Measurements from ENCODE around the gene SESN2.

Gene SESN2

GRCh38 chr1:28249866-28250295, 9.4 kb upstream of the SESN2 start:
- no peak for DNase-seq (ENCODE audit: low spot score)

DNA sequence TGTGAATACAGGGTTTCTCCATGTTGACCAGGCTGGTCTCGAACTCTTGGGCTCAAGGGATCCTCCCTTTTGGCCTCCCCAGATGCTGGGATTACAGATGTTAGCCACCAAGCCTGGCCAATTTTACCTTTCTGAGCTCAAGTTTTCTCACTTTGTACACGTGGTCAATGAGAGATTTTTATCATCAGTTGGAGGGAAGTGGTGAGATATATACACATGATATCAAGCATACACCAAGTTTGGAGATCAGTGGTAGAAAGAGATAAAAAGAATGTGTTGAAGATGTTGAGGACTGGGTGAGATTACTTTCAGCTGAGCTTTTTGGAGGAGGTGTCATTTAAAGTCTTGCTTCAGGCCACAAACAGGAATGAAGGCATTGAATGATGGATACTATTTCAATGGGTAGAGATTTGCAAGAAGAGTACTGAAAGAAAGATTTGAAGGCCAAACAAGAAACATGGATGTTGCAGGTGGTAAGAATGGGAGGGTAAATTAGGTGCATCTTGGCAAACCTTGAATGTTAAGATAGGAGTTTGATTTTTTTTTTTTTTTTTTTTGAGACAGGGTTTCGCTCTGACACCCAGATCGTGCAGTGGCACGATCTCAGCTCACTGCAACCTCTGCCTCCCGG, 3.0 kb upstream of the SESN2 start:
- peak; percentile 44 for DNase-seq (ENCODE audit: low spot score)

DNA sequence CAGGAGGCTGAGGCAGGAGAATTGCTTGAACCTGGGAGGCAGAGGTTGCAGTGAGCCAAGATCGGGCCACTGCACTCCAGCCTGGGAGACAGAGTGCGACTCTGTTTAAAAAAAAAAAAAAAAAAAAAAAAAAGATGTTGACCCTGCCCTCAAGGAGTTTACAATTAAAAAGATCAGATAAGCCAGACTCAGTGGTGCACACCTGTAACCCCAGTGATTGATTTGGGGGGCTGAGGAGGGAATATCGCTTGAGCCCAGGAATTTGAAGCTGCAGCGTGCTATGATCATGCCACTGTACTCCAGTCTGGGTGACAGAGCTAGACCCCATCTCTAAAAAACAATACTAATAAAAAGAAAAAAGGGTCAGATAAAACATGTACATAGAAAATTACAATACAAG, 1.6 kb upstream of the SESN2 start:
- no peak for DNase-seq (ENCODE audit: low spot score)

DNA sequence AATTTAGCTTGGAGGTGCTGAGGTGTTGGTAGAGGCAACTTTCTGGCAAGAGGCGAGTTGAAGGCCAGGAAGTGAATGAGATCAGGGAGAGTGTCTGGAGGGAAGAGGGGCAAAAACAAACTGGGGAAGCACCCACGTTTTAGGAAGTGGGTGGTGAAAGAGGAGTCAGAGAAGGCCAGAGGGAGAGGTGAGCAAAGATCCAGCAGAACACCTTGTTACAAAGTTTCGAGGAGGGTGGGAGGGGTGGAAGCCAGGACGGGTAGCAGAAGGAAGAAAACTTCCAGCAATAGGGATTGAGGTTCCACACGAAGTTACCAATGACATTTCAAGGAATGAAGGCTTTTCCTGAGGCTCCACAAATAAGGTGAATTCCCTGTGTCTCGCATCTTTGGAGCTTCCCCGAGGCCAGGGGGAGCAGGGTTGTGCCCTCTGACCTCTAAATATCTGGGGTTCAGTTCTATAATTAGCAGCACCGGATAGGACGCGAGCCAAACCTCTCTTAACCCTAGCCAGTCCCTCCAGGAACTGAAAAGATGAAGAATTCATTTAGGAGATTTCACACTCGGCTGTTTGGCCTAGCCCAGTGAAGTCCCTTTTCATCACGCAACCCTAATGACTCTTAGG, 578 bp upstream of the SESN2 start:
- DNase-seq (ENCODE audit: low spot score) = no peak

DNA sequence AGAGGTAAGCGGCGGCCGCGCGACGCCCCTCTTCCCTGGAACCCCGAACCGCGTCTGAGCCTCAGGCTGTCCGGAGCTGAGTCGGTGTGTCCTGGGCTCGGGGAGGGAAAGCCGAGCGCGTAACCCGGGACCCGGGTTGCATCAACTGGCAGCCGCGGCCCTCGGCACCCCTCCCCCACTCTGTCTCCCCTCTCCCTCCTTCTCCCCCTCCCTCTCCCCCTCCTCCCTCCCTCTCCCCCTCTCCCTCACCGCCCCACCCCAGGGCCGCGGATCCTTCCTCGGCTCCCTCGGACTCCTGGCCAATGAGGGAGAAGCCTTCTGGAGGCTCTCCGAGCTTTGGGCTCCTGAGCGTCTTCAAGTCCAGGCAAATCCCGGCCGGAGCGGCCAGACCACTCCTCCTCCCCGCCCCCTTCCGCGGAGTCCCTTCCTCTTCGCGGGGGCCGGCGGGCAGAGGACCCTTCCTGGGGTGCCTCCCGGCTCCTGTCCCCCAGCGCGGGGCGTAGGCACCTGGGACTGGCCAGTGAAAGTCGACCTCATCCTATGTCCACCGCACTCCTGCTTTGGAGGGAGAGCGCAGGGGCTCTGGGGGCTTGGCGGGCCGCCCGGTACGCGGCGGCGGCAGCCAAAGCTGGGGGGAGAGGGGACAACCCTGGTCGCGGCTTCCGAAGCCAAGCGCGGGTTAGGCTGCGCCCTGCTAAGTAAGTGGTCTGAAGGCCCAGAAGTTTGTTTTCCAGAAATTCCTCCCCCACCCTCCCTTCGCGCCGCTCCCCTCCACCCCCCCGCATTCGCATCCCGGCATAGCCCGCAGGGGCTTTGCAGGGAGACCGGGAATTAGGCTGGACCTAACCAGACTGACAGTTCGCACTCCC, 850 bp downstream of the SESN2 start:
- DNase-seq (ENCODE audit: low spot score) = no peak

- no peak for DNase-seq (ENCODE audit: low spot score)
Observed at GRCh38 chr1:28260803-28261174, 1.5 kb downstream of the SESN2 start.

DNA sequence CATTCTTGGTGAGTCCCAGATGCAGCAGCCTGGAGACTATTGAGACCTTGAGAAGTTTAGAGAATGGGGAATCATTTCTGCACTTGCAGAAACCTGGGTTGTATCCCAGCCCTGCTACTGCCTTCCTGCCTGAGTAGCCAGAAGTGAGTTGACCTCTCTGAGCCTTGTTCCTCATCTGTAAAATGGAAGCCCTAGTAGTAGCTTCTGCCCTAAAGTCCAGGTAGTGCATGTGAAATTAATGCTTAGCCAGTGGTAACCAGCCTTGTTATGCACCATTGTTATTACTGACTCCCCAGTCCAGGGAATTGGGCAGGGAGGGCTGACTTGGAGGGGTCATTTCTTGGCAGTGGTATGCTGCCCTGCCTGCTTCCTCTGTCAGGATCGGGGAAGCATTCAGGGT, 5.6 kb downstream of the SESN2 start:
- DNase-seq (ENCODE audit: low spot score) = no peak

- no peak for DNase-seq (ENCODE audit: low spot score)
Observed at GRCh38 chr1:28265577-28265976, 6.3 kb downstream of the SESN2 start.

DNA sequence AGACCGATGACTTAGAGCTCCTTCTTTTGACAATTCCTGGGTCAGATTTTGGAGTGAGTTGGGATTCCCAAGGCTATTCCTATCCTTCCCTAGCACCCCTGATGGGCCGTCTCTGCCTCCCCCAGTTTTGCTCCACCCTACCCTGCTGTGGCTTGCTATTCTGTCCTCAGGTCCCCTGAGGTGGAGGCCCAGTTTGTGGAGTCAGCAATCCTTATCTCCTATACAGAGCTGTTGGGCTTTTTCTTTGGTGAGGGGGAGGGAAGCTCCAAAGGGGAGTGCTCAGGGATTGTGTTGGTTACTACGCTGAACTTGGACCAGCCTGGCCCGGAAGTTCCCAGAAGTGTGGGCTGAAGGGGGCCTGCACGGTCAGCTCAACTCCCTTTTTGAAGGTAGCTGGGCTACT, 7.6 kb downstream of the SESN2 start:
- DNase-seq (ENCODE audit: low spot score) = no peak

- no peak for DNase-seq (ENCODE audit: low spot score)
Observed at GRCh38 chr1:28267633-28268032, 8.3 kb downstream of the SESN2 start.

- no peak for DNase-seq (ENCODE audit: low spot score)
Observed at GRCh38 chr1:28269529-28269928, 10.2 kb downstream of the SESN2 start.

DNA sequence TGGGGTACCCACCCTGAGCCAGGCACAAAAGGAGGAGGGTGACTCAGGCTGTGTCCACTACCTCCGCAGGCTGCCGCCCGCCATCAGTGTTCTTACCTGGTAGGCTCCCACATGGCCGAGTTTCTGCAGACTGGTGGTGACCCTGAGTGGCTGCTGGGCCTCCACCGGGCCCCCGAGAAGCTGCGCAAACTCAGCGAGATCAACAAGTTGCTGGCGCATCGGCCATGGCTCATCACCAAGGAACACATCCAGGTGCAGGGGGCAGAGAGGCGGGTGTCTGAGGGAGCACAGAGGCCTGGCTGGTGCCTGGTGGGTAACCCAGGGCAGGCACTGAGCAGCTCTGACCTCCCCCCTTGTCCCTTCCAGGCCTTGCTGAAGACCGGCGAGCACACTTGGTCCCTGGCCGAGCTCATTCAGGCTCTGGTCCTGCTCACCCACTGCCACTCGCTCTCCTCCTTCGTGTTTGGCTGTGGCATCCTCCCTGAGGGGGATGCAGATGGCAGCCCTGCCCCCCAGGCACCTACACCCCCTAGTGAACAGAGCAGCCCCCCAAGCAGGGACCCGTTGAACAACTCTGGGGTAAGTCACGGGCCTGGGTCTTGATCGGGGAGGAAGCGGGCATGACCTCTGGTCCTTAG, 13.0 kb downstream of the SESN2 start:
- DNase-seq (ENCODE audit: low spot score) = no peak

DNA sequence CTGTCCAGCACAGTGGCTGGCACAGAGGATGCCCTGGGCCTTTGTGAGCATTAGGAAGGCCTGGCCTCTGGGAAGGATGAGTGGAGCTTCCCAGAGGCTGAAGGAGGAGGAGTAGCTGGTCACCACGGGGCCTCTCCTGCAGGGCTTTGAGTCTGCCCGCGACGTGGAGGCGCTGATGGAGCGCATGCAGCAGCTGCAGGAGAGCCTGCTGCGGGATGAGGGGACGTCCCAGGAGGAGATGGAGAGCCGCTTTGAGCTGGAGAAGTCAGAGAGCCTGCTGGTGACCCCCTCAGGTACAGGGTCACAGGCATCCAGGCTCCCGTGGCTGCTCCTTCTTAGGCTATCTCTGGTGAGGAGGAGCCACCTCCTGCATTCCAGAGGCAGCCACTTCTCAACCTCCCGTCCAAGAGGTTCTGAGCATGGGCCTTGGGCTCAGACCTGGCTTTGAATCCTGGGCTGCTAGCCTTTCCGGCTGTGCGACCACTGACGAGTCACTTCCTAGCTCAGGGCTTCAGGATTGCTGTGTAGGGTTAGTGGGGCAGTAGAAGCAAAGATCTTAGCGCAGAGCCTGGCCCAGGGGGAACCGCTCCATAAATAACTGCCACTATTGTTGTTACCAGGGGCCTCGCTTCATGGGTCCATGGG, 14.0 kb downstream of the SESN2 start:
- no peak for DNase-seq (ENCODE audit: low spot score)

- DNase-seq (ENCODE audit: low spot score) = no peak
Observed at GRCh38 chr1:28278763-28279162, 19.4 kb downstream of the SESN2 start.

GRCh38 chr1:28279721-28280120, 20.4 kb downstream of the SESN2 start:
- DNase-seq (ENCODE audit: low spot score) = no peak

DNA sequence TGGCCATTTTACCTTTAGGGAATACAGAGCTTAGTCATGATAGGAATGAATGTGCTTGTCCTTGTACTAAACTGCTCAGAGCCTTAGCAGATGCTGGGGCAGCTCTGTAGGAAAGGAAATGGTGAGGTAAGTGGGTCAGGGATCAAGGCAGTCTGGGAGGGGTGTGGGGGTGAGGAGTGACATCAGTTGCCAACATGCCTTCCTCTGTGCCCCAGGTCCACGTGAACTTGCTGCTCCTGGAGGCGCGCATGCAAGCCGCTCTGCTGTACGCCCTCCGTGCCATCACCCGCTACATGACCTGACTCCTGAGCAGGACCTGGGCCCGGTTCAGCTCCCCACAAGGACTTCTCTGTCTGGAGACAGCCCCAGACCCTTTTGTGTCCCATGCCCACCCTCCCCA, 21.2 kb downstream of the SESN2 start:
- no peak for DNase-seq (ENCODE audit: low spot score)

- DNase-seq (ENCODE audit: low spot score) = no peak
Observed at GRCh38 chr1:28280977-28281381, 21.7 kb downstream of the SESN2 start.

DNA sequence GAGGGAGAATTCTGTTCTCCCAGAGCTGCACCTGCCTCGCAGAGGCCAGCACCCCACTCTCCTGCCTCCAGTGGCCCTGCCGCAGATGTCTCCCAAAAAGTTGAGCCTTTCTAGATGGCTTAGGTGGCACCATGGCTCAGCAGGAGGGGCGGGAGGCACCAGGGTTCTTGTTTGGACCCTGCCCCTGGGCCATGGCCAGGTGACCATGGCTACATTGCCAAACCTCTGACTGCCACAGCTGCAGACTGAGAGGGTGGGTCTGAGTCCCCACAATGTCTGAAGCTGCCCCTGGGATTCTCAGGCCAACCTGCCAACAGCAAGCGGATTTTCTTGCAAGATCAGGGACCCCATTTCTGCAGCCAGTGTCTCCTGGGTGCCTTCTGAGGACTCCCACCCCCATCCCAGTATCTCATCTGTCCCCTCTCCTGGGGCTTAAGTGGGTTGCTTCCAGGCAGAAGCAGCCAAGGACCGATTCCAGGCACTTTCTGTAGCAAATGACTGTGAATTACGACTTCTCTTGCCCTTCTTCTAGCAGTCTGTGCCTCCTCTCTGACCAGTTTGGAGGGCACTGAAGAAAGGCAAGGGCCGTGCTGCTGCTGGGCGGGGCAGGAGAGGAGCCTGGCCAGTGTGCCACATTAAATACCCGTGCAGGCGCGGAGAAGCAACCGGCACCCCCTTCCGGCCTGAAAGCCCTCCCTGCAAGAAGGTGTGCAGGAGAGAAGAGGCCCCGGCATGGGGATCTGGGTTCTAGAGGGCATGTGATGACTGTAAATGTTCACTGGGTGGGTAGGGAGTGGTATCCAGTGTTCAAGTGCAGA, 22.5 kb downstream of the SESN2 start:
- DNase-seq (ENCODE audit: low spot score) = no peak

DNA sequence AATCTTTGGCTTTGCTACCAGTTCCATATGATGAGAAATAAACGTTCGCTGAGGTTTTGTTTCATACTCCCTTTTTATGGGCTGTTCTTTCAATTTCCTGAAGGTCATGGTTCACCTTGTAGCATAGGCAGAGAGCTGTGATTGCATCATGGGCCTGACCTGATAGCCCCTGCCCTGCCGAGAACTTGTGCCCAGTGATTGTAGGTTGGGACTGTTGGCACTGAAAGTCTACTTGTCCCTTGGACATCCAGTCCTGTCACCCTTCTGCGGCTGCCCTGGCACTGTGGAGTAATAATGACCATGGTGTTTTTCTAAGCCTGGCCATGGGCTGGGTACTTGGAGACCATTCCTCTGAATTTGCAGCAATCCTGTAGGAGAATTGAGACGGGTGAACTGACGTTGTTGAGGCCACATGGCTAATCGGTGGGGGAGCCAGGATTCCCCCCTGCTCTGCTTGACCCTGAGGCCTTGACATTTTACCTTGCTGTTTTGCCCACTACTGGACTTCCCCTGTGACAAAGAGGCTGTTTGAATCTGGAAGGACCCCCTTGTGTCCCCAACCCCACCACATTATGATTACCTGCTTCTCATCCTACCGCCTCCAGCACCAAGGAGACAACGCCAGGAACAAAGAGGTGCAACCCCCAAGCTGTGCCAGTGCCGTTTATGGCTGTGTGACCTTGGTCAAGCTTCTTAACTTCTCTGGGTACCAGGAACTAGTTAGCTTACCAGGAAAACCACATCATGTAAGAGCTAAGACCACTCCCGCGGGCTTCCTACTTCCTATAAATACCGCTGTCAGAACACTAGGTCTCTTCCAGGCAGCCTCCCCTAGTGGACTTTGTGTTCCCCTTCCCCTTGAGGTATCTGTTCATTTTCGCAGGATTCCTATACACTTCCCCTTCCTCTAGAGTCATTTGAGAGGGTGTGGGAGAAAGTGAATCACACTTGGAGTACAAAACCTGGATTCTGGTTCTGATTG, 23.4 kb downstream of the SESN2 start:
- DNase-seq (ENCODE audit: low spot score) = no peak

GRCh38 chr1:28286111-28286510, 26.8 kb downstream of the SESN2 start:
- DNase-seq (ENCODE audit: low spot score) = no peak
